ENCODE results near the gene GRAMD1B.

GRAMD1B gene

GRCh38 chr11:123478352-123478987 is 48.4 kb downstream of the GRAMD1B start:
- DNase-seq: peak; percentile 28

- DNase-seq: no peak
These were observed 49.2 kb downstream of the GRAMD1B start for GRCh38 chr11:123479048-123479837.

- no peak for DNase-seq
These were observed 50.3 kb downstream of the GRAMD1B start for GRCh38 chr11:123480290-123480815.

GRCh38 chr11:123480882-123481281 is 50.8 kb downstream of the GRAMD1B start:
- no peak for DNase-seq

GRCh38 chr11:123481640-123482039 is 51.6 kb downstream of the GRAMD1B start:
- DNase-seq: no peak

GRCh38 chr11:123482218-123482617 is 52.1 kb downstream of the GRAMD1B start:
- no peak for DNase-seq

- no peak for DNase-seq
These were observed 53.0 kb downstream of the GRAMD1B start for GRCh38 chr11:123483058-123483457.

- DNase-seq: no peak
These were observed 53.4 kb downstream of the GRAMD1B start for GRCh38 chr11:123483466-123483865.

GRCh38 chr11:123484448-123484847 is 54.4 kb downstream of the GRAMD1B start:
- DNase-seq: no peak

- no peak for DNase-seq
These were observed 57.2 kb downstream of the GRAMD1B start for GRCh38 chr11:123487157-123487744.

- no peak for DNase-seq
These were observed 60.5 kb downstream of the GRAMD1B start for GRCh38 chr11:123490527-123490926.

GRCh38 chr11:123491241-123491640 is 61.2 kb downstream of the GRAMD1B start:
- DNase-seq: no peak

GRCh38 chr11:123493349-123494063 is 63.4 kb downstream of the GRAMD1B start:
- DNase-seq: no peak

GRCh38 chr11:123494195-123495050 is 64.4 kb downstream of the GRAMD1B start:
- no peak for DNase-seq

- DNase-seq: no peak
These were observed 74.3 kb downstream of the GRAMD1B start for GRCh38 chr11:123504401-123504800.

- no peak for DNase-seq
These were observed 75.7 kb downstream of the GRAMD1B start for GRCh38 chr11:123505546-123506299.

GRCh38 chr11:123507043-123507442 is 77.0 kb downstream of the GRAMD1B start:
- DNase-seq: no peak

- DNase-seq: peak; percentile 47
These were observed 79.9 kb downstream of the GRAMD1B start for GRCh38 chr11:123509737-123510578.

- DNase-seq: no peak
These were observed 80.5 kb downstream of the GRAMD1B start for GRCh38 chr11:123510579-123510905.

GRCh38 chr11:123511037-123511870 is 81.2 kb downstream of the GRAMD1B start:
- DNase-seq: peak; percentile 56
